GM23338 (cell line): ENCODE data around the gene PCSK5.

ENCODE experiments used
- CREB1 ChIP-seq: fragments of 250-450 bp; sonication (Bioruptor Pico); IDR thresholded peaks from 2 replicates; pipeline ENCODE4 v1.5.0; 2020; ENCODE audit warnings: low read depth, mild to moderate bottlenecking, moderate library complexity
- CTCF ChIP-seq, 2 experiments: fragments of 200-600 bp in 1 of 2; sonication (generic) in 1 of 2; conservative IDR thresholded peaks; 2 replicates each; pipeline versions ENCODE4 v1.5.1 to v1.6.1; 2016 to 2017; ENCODE audit warnings: antibody characterized with exemption in 2 of 2, low read depth in 2 of 2, mild to moderate bottlenecking in 2 of 2, moderate library complexity in 1 of 2
- EZH2 ChIP-seq: fragments of 200-600 bp; sonication (generic); IDR thresholded peaks from one replicate; pipeline ENCODE4 v1.8.0; 2017; ENCODE audit warnings: antibody characterized with exemption, mild to moderate bottlenecking, low read depth; ENCODE audit not compliant: unreplicated experiment
- EZH2phosphoT487 ChIP-seq: fragments of 200-600 bp; sonication (generic); IDR thresholded peaks from one replicate; pipeline ENCODE4 v1.8.1; 2018; ENCODE audit warnings: antibody characterized with exemption; ENCODE audit not compliant: unreplicated experiment
- POLR2AphosphoS5 ChIP-seq: IDR thresholded peaks from 2 replicates; pipeline ENCODE4 v1.6.1; 2016; ENCODE audit warnings: antibody characterized with exemption, low read depth
- REST ChIP-seq: IDR thresholded peaks from one replicate; pipeline ENCODE4 v1.6.1; 2018; ENCODE audit warnings: antibody characterized with exemption; ENCODE audit not compliant: unreplicated experiment
- STAT1 ChIP-seq: IDR thresholded peaks from one replicate; pipeline ENCODE4 v1.6.1; 2016; ENCODE audit warnings: antibody characterized with exemption; ENCODE audit not compliant: unreplicated experiment
- ZNF114 ChIP-seq: fragments of 250-450 bp; sonication (Bioruptor Pico); IDR thresholded peaks from 2 replicates; pipeline ENCODE4 v1.5.0; 2020; ENCODE audit warnings: mild to moderate bottlenecking, moderate library complexity

- no peak for TF ChIP-seq EZH2
- no peak for TF ChIP-seq ZNF114 (CRISPR knock-in tag)
- no peak for TF ChIP-seq CTCF (conservative IDR thresholded peaks at IDR 0.05; ENCODE audit: low read depth in 2 of 2)
- TF ChIP-seq STAT1 = no peak
- TF ChIP-seq REST = no peak
- no peak for TF ChIP-seq EZH2phosphoT487
- no peak for TF ChIP-seq POLR2AphosphoS5
- no peak for TF ChIP-seq CREB1
Observed at GRCh38 chr9:76200315-76200714, 309.8 kb downstream of the PCSK5 start.
